Liver (tissue), 9 donors: ENCODE data around the gene DDX21. TPM values are rescaled to one million over a fixed set of nuclear protein-coding genes. Genes with fewer than 3 reads are reported as not detected.
"Not testable (repeated sequence)": the region's sequence is repeated elsewhere in the genome, so short reads cannot be mapped to it uniquely, and the experiment has no call there.

ENCODE experiments used
- DNase-seq: peaks from one replicate; pipeline ENCODE4 v3.0.0-alpha.2; 2017; ENCODE audit warnings: low spot score
- H3K27ac ChIP-seq, 2 donors: one replicate each; pipeline ENCODE4 v1.7.0; 2013; ENCODE audit warnings: inconsistent platforms in 2 of 2, low read length in 2 of 2, control low read depth in 1 of 2, low read depth in 1 of 2, mild to moderate bottlenecking in 1 of 2
- H3K27me3 ChIP-seq, 4 donors: one replicate each; pipeline versions ENCODE4 v1.6.1 to v1.7.0; 2013; ENCODE audit warnings: low read length in 3 of 4, inconsistent platforms in 1 of 4, mild to moderate bottlenecking in 1 of 4, moderate library complexity in 1 of 4; ENCODE audit not compliant: control insufficient read depth in 4 of 4, insufficient read depth in 4 of 4
- H3K36me3 ChIP-seq, 4 donors: one replicate each; pipeline versions ENCODE4 v1.6.1 to v1.7.0; 2013; ENCODE audit warnings: low read length in 3 of 4, mild to moderate bottlenecking in 3 of 4, low read depth in 1 of 4, moderate library complexity in 1 of 4; ENCODE audit not compliant: control insufficient read depth in 4 of 4, insufficient read depth in 3 of 4
- H3K4me1 ChIP-seq, 4 donors: one replicate each; pipeline versions ENCODE4 v1.6.1 to v1.7.0; 2013; ENCODE audit warnings: low read length in 3 of 4, mild to moderate bottlenecking in 3 of 4, moderate library complexity in 1 of 4; ENCODE audit not compliant: control insufficient read depth in 4 of 4, insufficient read depth in 4 of 4
- H3K4me3 ChIP-seq, 3 donors: one replicate each; pipeline versions ENCODE4 v1.6.1 to v1.7.0; 2013; ENCODE audit warnings: low read length in 3 of 3, control low read depth in 1 of 3, low read depth in 1 of 3, mild to moderate bottlenecking in 1 of 3
- H3K9ac ChIP-seq, 2 donors: one replicate each; pipeline ENCODE4 v1.7.0; 2013; ENCODE audit warnings: low read length in 2 of 2, mild to moderate bottlenecking in 2 of 2, moderate library complexity in 2 of 2, control low read depth in 1 of 2, low read depth in 1 of 2
- H3K9me3 ChIP-seq, 4 donors: one replicate each; pipeline versions ENCODE4 v1.6.1 to v1.7.0; 2013; ENCODE audit warnings: low read length in 3 of 4; ENCODE audit not compliant: control insufficient read depth in 4 of 4
- EGR1 ChIP-seq, 2 donors: IDR thresholded peaks; 2 replicates each; pipeline ENCODE4 v1.6.1; 2016 to 2018; ENCODE audit warnings: antibody characterized with exemption in 2 of 2, low read depth in 2 of 2
- FOXA1 ChIP-seq: IDR thresholded peaks from 2 replicates; pipeline ENCODE4 v1.6.1; 2016; ENCODE audit warnings: antibody characterized with exemption
- GABPA ChIP-seq, 2 donors: IDR thresholded peaks in 1 of 2; conservative IDR thresholded peaks in 1 of 2; 2 replicates each; pipeline ENCODE4 v1.6.1; 2016; ENCODE audit warnings: antibody characterized with exemption in 2 of 2, mild to moderate bottlenecking in 1 of 2, moderate library complexity in 1 of 2
- JUND ChIP-seq, 2 donors: IDR thresholded peaks; 2 replicates each; pipeline ENCODE4 v1.6.1; 2016; ENCODE audit warnings: antibody characterized with exemption in 2 of 2
- MAX ChIP-seq: IDR thresholded peaks from 2 replicates; pipeline ENCODE4 v1.6.1; 2016; ENCODE audit warnings: antibody characterized with exemption
- NR2F2 ChIP-seq: IDR thresholded peaks from 2 replicates; pipeline ENCODE4 v1.6.1; 2016; ENCODE audit warnings: antibody characterized with exemption
- RAD21 ChIP-seq, 2 donors: IDR thresholded peaks; 2 replicates each; pipeline ENCODE4 v1.6.1; 2016; ENCODE audit warnings: antibody characterized with exemption in 2 of 2, mild to moderate bottlenecking in 2 of 2
- REST ChIP-seq: IDR thresholded peaks from 2 replicates; pipeline ENCODE4 v1.6.1; 2016; ENCODE audit warnings: antibody characterized with exemption, mild to moderate bottlenecking
- SP1 ChIP-seq: IDR thresholded peaks from 2 replicates; pipeline ENCODE4 v1.6.1; 2018; ENCODE audit warnings: antibody characterized with exemption, mild to moderate bottlenecking
- TAF1 ChIP-seq: conservative IDR thresholded peaks from 2 replicates; pipeline ENCODE4 v1.6.1; 2016; ENCODE audit warnings: antibody characterized with exemption, mild to moderate bottlenecking
- YY1 ChIP-seq: IDR thresholded peaks from 2 replicates; pipeline ENCODE4 v1.6.1; 2016; ENCODE audit warnings: antibody characterized with exemption, mild to moderate bottlenecking
- WGBS: extraction: QIAGEN DNeasy Blood & Tissue Kit; methylation state at CpG from one replicate; pipeline ENCODE4 v1.1.7; 2013; 5-methylcytosine and 5-hydroxymethylcytosine counted together
- polyA plus RNA-seq, 2 donors: library from polyadenylated mRNA; stranded (reverse) in 1 of 2; unstranded in 1 of 2; fragments of 200-250 nt in 1 of 2; fragments of >200 nt in 1 of 2; fragmentation: Nextera tagmentation in 1 of 2; extraction: Ambion mirVana in 1 of 2; gene quantifications; one replicate each; pipeline versions ENCODE4 v1.2.1 to v1.2.3, GENCODE V29; 2013 to 2015
- total RNA-seq, 2 donors: library from RNA; depleted of rRNA; stranded (reverse); fragments of >200 nt; gene quantifications; one replicate each; pipeline ENCODE4 v1.2.3, GENCODE V29; 2014
- donor health status: healthy.
- donor health status: healthy.
- donor health status: healthy.
- donor health status: healthy.
- donor health status: healthy.

Gene DDX21
- total and polyA plus RNA-seq, 4 donors, result 13.9 to 38.4 (median 26.2) TPM

DNA sequence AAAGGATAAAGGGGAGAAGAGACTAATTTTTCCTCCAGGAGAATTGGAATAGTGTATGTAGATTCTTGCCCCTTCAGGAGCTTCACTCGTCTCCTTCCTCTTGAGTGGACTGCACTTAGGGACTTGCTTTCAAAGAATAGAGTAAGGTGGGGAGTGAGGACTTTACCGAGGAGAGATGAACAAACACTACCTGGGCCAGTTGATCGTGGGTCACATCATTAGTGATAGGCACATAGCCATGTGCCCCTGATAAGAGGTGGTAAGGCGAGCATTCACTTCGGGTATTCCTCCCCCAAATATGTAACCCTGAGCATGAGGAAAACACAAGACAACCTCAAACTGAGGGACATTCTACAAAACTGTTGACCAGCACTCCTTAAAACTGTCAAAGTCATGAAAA is 18.0 kb downstream of the DDX21 start:
- 78% methylated on average over 5 of the region's 5 CpGs for WGBS
- TF ChIP-seq JUND (IDR thresholded peaks at IDR 0.05), result no peak
- no peak for TF ChIP-seq TAF1
- no peak for TF ChIP-seq MAX
- TF ChIP-seq RAD21 (IDR thresholded peaks at IDR 0.05), result no peak
- TF ChIP-seq FOXA1, result no peak
- TF ChIP-seq EGR1 (IDR thresholded peaks at IDR 0.05; ENCODE audit: low read depth in 2 of 2), result no peak
- Histone ChIP-seq H3K9ac (no peak overlapping the region), H3K27ac (no peak overlapping the region), H3K9me3 (no peaks in the 10 kb centered on the region), H3K4me3 (no peak overlapping the region), H3K36me3 (peaks cover 16 to 95% (median 79%) of the 10 kb centered on the region in 4 donors), H3K27me3 (no peaks in the 10 kb centered on the region), H3K4me1 (no peaks in the 10 kb centered on the region)
- no peak for DNase-seq

- WGBS, result 95% methylated on average over 5 of the region's 5 CpGs
- H3K36me3 ChIP-seq, result peaks cover 19 to 96% (median 77%) of the 10 kb centered on the region in 4 donors
- H3K27ac ChIP-seq, H3K4me1 ChIP-seq, H3K9me3 ChIP-seq, H3K4me3 ChIP-seq, H3K27me3 ChIP-seq, H3K9ac ChIP-seq, DNase-seq: not testable (repeated sequence)
Observed at GRCh38 chr10:68975936-68976473, 20.0 kb downstream of the DDX21 start.

GRCh38 chr10:68979738-68980137 is 23.8 kb downstream of the DDX21 start:
- not testable (repeated sequence) for DNase-seq, H3K27ac ChIP-seq, H3K9ac ChIP-seq, H3K9me3 ChIP-seq, H3K4me3 ChIP-seq, H3K4me1 ChIP-seq, H3K27me3 ChIP-seq
- H3K36me3 ChIP-seq, result peaks cover 12 to 93% (median 62%) of the 10 kb centered on the region in 4 donors
- 92% methylated on average over 6 of the region's 6 CpGs for WGBS

- Histone ChIP-seq H3K9ac (no peak overlapping the region), H3K4me1 (no peaks in the 10 kb centered on the region), H3K27me3 (no peaks in the 10 kb centered on the region), H3K36me3 (peaks cover 10 to 86% (median 54%) of the 10 kb centered on the region in 4 donors), H3K9me3 (no peaks in the 10 kb centered on the region), H3K27ac (no peak overlapping the region), H3K4me3 (no peak overlapping the region)
- TF ChIP-seq TAF1, result no peak
- no peak for TF ChIP-seq REST
- TF ChIP-seq NR2F2, result no peak
- no peak for TF ChIP-seq SP1
- no peak for TF ChIP-seq YY1
- TF ChIP-seq GABPA (IDR thresholded peaks at IDR 0.05 in 1 of 2, conservative IDR thresholded peaks at IDR 0.05 in 1 of 2), result no peak
- TF ChIP-seq RAD21 (IDR thresholded peaks at IDR 0.05), result no peak
- no peak for DNase-seq
- 96% methylated on average over 1 of the region's 1 CpG for WGBS
Observed at GRCh38 chr10:68981074-68981473, 25.1 kb downstream of the DDX21 start.
